Gastrocnemius medialis (tissue), 4 donors: Measurements from ENCODE around the gene FRMD4B. TPM values are rescaled to one million over a fixed set of nuclear protein-coding genes. Genes with fewer than 3 reads are reported as not detected.

Source experiments
- ATAC-seq, 2 donors: fragments of 150-250 bp; one replicate each; pipeline ENCODE4 v1.9.1; 2016
- DNase-seq, 2 donors: peaks; one replicate each; pipeline ENCODE4 v3.0.0-alpha.2; 2019
- H3K27ac ChIP-seq, 4 donors: fragments of 200-600 bp; sonication (generic); 1 replicate in 1 of 4; 2 replicates in 3 of 4; pipeline ENCODE4 v1.5.1; 2016 to 2018; ENCODE audit warnings: mild to moderate bottlenecking in 2 of 4, moderate library complexity in 1 of 4
- H3K27me3 ChIP-seq, 3 donors: fragments of 200-600 bp; sonication (generic) in 2 of 3; 1 replicate in 1 of 3; 2 replicates in 2 of 3; pipeline versions ENCODE4 v1.5.1 to v1.6.0; 2016 to 2019; ENCODE audit warnings: mild to moderate bottlenecking in 1 of 3, moderate library complexity in 1 of 3
- H3K36me3 ChIP-seq, 2 donors: fragments of 200-600 bp; sonication (generic) in 1 of 2; one replicate each; pipeline ENCODE4 v1.5.1; 2017 to 2018
- H3K4me1 ChIP-seq, 2 donors: fragments of 200-600 bp; sonication (generic) in 1 of 2; one replicate each; pipeline ENCODE4 v1.5.1; 2016 to 2017; ENCODE audit warnings: mild to moderate bottlenecking in 2 of 2
- H3K4me3 ChIP-seq, 4 donors: fragments of 200-600 bp; sonication (generic) in 3 of 4; 1 replicate in 1 of 4; 2 replicates in 3 of 4; pipeline ENCODE4 v1.5.1; 2016 to 2019; ENCODE audit warnings: mild to moderate bottlenecking in 2 of 4
- H3K9me3 ChIP-seq, 3 donors: fragments of 200-600 bp; sonication (generic) in 2 of 3; 1 replicate in 1 of 3; 2 replicates in 2 of 3; pipeline ENCODE4 v1.5.1; 2016 to 2019
- POLR2A ChIP-seq, 2 donors: fragments of 450-650 bp; IDR thresholded peaks; one replicate each; pipeline ENCODE4 v1.6.1; 2017; ENCODE audit warnings: antibody characterized with exemption in 2 of 2, mild to moderate bottlenecking in 2 of 2, moderate library complexity in 2 of 2
- in situ Hi-C, 4 donors: fragments of 200-750 bp; cut with MboI; loops; one replicate each; pipeline versions ENCODE4 v1.15.0 to v1.8.0; 2017; ENCODE audit warnings: low sequenced_read_pairs in 4 of 4
- intact Hi-C: fragments of 100-400 bp; cut with DNase I; formaldehyde crosslinking; loops from one replicate; pipeline ENCODE4 v1.15.1; 2023; ENCODE audit warnings: low total_unique reads
- total RNA-seq, 4 donors: library from RNA; depleted of rRNA; stranded (reverse); fragments of >200 nt; gene quantifications; one replicate each; pipeline versions ENCODE4 v1.1.0 to v1.2.3, GENCODE V29; 2016
- TF ChIP-seq, protein P1 (sequence below), 5 experiments: fragments of 450-650 bp in 3 of 5; fragments of 200-600 bp in 2 of 5; sonication (generic) in 2 of 5; IDR thresholded peaks in 4 of 5; conservative IDR thresholded peaks in 1 of 5; 1 replicate in 4 of 5; 2 replicates in 1 of 5; pipeline ENCODE4 v1.5.1; 2016 to 2019; ENCODE audit warnings: antibody characterized with exemption in 5 of 5, mild to moderate bottlenecking in 3 of 5, moderate library complexity in 3 of 5

Gene FRMD4B
- total RNA-seq, 4 donors from 2014 or later = 0.29 to 3.6 (median 1.7) TPM

DNA sequence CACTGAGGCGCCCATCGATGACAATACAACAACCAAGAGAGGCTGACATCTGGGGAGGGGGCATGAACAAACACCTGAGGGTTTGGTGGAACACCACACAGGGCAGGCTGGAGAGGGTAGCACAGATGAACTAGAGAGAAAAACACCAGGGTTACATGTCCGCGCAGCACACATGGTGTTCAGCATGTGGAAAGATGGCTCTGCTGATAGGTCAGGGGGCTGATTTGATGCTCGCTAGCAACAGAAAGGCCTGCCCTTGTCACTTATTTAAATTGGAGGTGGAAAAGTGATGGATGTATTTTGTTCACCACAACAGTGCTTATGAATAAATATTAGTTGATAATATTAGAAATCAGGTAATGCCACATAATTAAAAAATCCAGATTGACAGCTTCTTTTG, 67.5 kb downstream of the FRMD4B start:
- H3K27ac ChIP-seq = no peak overlapping the region
- in situ Hi-C loops (loop anchor here in 3 of 4 donors (25.0 kb wide), 2 partner anchors 281 to 306 kb away; partner anchors contain the start of gene EOGT (in 2 of the 3)), intact Hi-C loops (no loop called here)
- no peak overlapping the region for H3K4me3 ChIP-seq
- no peaks in the 10 kb centered on the region for H3K27me3 ChIP-seq
- ATAC-seq (no peak), DNase-seq (no peak)
- no peak for TF ChIP-seq POLR2A (IDR thresholded peaks at IDR 0.05)
- TF ChIP-seq, protein P1, sequence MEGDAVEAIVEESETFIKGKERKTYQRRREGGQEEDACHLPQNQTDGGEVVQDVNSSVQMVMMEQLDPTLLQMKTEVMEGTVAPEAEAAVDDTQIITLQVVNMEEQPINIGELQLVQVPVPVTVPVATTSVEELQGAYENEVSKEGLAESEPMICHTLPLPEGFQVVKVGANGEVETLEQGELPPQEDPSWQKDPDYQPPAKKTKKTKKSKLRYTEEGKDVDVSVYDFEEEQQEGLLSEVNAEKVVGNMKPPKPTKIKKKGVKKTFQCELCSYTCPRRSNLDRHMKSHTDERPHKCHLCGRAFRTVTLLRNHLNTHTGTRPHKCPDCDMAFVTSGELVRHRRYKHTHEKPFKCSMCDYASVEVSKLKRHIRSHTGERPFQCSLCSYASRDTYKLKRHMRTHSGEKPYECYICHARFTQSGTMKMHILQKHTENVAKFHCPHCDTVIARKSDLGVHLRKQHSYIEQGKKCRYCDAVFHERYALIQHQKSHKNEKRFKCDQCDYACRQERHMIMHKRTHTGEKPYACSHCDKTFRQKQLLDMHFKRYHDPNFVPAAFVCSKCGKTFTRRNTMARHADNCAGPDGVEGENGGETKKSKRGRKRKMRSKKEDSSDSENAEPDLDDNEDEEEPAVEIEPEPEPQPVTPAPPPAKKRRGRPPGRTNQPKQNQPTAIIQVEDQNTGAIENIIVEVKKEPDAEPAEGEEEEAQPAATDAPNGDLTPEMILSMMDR (IDR thresholded peaks at IDR 0.05 in 4 of 5, conservative IDR thresholded peaks at IDR 0.05 in 1 of 5) = no peak
- no peaks in the 10 kb centered on the region for H3K4me1 ChIP-seq
- H3K9me3 ChIP-seq = no peaks in the 10 kb centered on the region
- H3K36me3 ChIP-seq = no peaks in the 10 kb centered on the region

DNA sequence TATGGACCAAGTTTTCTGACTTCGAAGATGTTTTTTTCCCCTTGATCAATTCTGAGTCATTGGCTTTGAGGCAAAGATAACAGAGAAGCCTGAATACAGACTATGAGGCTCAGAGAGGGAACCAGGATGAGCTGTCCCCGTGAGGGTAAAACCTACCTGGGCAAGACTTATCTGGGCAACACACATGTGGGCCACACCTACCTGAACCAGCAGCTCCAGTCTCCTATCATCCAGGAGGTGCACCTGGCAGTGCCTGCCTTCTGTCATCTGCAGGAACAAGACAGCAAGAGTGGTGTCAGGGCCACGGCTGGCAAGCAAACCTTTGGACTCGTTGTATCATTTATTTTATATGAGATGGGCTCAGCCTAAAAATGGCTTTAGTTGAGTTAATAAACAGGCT, 72.6 kb downstream of the FRMD4B start:
- H3K4me1 ChIP-seq = no peaks in the 10 kb centered on the region
- DNase-seq (no peak), ATAC-seq (no peak)
- H3K36me3 ChIP-seq = no peaks in the 10 kb centered on the region
- no peaks in the 10 kb centered on the region for H3K27me3 ChIP-seq
- no peaks in the 10 kb centered on the region for H3K9me3 ChIP-seq
- intact Hi-C loops (no loop called here), in situ Hi-C loops (loop anchor here in 3 of 4 donors (25.0 kb wide), 2 partner anchors 276 to 301 kb away; partner anchors contain the start of gene EOGT (in 2 of the 3))
- H3K27ac ChIP-seq = no peak overlapping the region
- H3K4me3 ChIP-seq = no peak overlapping the region
- TF ChIP-seq POLR2A (IDR thresholded peaks at IDR 0.05) = no peak
- TF ChIP-seq, protein P1 (IDR thresholded peaks at IDR 0.05 in 4 of 5, conservative IDR thresholded peaks at IDR 0.05 in 1 of 5) = no peak

DNA sequence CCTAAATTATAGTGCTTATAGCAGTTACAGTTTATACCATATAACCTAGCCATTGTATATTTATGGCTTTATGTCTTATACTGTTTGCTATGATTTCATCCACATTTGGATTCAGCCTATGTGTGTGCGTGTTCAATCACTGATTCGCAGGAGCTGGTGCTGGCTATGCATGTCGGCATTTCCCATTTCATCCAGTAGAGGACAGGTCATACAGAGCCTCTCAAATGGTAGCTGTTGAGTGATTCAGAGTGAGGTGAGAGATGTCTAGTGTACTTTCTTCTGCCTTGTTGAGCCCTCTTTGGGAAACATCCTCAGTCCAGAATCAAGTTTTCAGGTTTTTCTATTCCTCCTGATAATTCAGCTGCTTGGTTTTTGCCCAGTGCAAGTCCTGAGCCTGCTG, 76.1 kb downstream of the FRMD4B start:
- no peaks in the 10 kb centered on the region for H3K9me3 ChIP-seq
- no peaks in the 10 kb centered on the region for H3K27me3 ChIP-seq
- no peak overlapping the region for H3K27ac ChIP-seq
- intact Hi-C loops = loop anchor here (5.0 kb wide), 3 partner anchors 97 to 362 kb away; no protein-coding TSS in a partner anchor
- H3K4me3 ChIP-seq = no peak overlapping the region
- no peaks in the 10 kb centered on the region for H3K36me3 ChIP-seq
- no peak for ATAC-seq
- TF ChIP-seq, protein P1 (IDR thresholded peaks at IDR 0.05 in 4 of 5, conservative IDR thresholded peaks at IDR 0.05 in 1 of 5) = peak in 1 of 5 experiments; percentile 23
- no peak for TF ChIP-seq POLR2A (IDR thresholded peaks at IDR 0.05)
- DNase-seq = no peak
- in situ Hi-C loops = loop anchor here (5.0 to 25.0 kb wide), 6 partner anchors 148 to 362 kb away; partner anchors contain the start of gene EOGT (in 3 of the 4)
- peaks cover 0 to 3% of the 10 kb centered on the region in 2 donors for H3K4me1 ChIP-seq

DNA sequence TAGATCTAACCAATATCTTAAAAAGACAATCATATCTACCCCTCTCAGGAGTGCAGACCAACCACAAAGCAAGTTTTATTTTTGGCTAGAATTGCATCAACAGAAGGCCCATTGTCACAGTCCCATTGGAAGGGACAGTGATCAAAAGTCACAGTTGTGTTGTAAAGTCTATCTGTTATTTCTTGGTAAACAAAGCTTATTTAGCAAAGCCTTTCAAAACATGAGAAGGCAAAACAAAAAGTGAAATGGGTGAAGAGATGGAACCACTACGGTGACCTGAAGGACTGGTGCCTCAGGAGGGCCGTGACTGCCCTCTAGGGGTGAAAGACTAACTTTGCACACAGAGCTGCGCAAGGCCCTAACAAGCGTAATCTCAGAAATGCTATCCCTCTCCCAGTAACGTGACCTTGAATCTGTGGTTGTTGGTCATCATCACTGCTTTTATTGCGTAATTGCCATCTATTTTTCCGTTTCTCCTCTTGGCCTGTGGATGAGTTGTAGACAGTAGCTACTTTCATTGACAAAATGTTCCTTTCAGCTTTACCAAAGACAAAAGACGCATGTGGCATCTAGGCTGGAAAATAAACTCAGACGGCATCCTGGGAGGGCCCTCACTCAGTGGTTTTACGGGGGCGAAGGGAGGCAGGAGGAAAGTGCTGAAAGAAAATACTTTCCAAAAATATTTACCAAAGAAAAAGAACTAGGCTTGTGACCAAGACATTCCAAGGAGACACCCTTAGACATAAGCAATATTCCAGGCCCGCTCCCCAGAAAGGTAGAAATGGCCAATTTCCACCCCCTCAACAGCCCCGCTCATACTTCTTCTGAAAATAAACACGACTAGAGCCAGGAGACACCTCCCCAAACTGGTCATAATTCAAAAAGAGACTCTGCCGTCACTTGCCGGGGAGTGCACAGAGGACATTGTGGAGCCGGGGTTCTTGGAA, 79.4 kb downstream of the FRMD4B start:
- DNase-seq = peak; percentile 66 to 75
- intact Hi-C loops = loop anchor here (1.0 to 5.0 kb wide), 7 partner anchors 101 to 366 kb away; partner anchors contain the start of gene EOGT
- no peak for TF ChIP-seq POLR2A (IDR thresholded peaks at IDR 0.05)
- TF ChIP-seq, protein P1 (IDR thresholded peaks at IDR 0.05 in 4 of 5, conservative IDR thresholded peaks at IDR 0.05 in 1 of 5) = peak; percentile 84 to 94 (median 89)
- no peaks in the 10 kb centered on the region for H3K36me3 ChIP-seq
- no peaks in the 10 kb centered on the region for H3K9me3 ChIP-seq
- in situ Hi-C loops = loop anchor here (5.0 to 25.0 kb wide), 6 partner anchors 144 to 366 kb away; partner anchors contain the start of gene EOGT (in 3 of the 4)
- H3K27me3 ChIP-seq = no peaks in the 10 kb centered on the region
- peak overlapping the region; percentile 49 to 65 (median 55) for H3K27ac ChIP-seq
- H3K4me3 ChIP-seq = no peak overlapping the region
- peaks cover 0 to 3% of the 10 kb centered on the region in 2 donors for H3K4me1 ChIP-seq
- peak; percentile 98 for ATAC-seq
